Kidney (tissue), 14 donors: ENCODE measurements around the gene C6orf141. TPM values are rescaled to one million over a fixed set of nuclear protein-coding genes. Genes with fewer than 3 reads are reported as not detected.

Experiments
- DNase-seq, 5 donors: peaks; one replicate each; pipeline ENCODE4 v3.0.0-alpha.2; 2013 to 2020
- FAIRE-seq: peaks from 2 replicates; lab custom pipeline; 2012; peaks lifted over from hg19 to GRCh38; lab: Jason Lieb, UNC
- H3K27ac ChIP-seq, 2 donors: one replicate each; pipeline ENCODE4 v1.7.0; 2013; ENCODE audit warnings: low read depth in 2 of 2, low read length in 2 of 2, inconsistent platforms in 1 of 2
- H3K27me3 ChIP-seq: one replicate; pipeline ENCODE4 v1.7.1; 2013; ENCODE audit warnings: low read length, inconsistent platforms; ENCODE audit not compliant: control insufficient read depth, insufficient read depth
- H3K36me3 ChIP-seq, 3 donors: one replicate each; pipeline versions ENCODE4 v1.7.0 to v1.7.1; 2013; ENCODE audit warnings: low read length in 3 of 3, control low read depth in 1 of 3, inconsistent platforms in 1 of 3; ENCODE audit not compliant: insufficient read depth in 3 of 3, control insufficient read depth in 2 of 3
- H3K4me1 ChIP-seq, 3 donors: one replicate each; pipeline versions ENCODE4 v1.7.0 to v1.7.1; 2013; ENCODE audit warnings: low read length in 3 of 3, inconsistent platforms in 1 of 3, low read depth in 1 of 3; ENCODE audit not compliant: control insufficient read depth in 2 of 3, insufficient read depth in 2 of 3
- H3K4me3 ChIP-seq, 3 donors: one replicate each; pipeline versions ENCODE4 v1.7.0 to v1.8.1; 2013; ENCODE audit warnings: low read length in 3 of 3, control low read depth in 1 of 3, inconsistent platforms in 1 of 3
- H3K9ac ChIP-seq, 3 donors: one replicate each; pipeline versions ENCODE4 v1.7.0 to v1.7.1; 2013; ENCODE audit warnings: low read length in 3 of 3, control low read depth in 1 of 3, inconsistent platforms in 1 of 3
- H3K9me3 ChIP-seq, 3 donors: one replicate each; pipeline versions ENCODE4 v1.7.0 to v1.7.1; 2013; ENCODE audit warnings: low read length in 3 of 3, control low read depth in 1 of 3, inconsistent platforms in 1 of 3; ENCODE audit not compliant: control insufficient read depth in 2 of 3, insufficient read depth in 1 of 3
- intact Hi-C: fragments of 100-400 bp; cut with DNase I; formaldehyde crosslinking; loops from one replicate; pipeline ENCODE4 v1.11.1; 2022
- polyA plus RNA-seq: library from polyadenylated mRNA; stranded (reverse); fragments of 350-450 nt; fragmentation: Illumina TruSeq; extraction: RNeasy Lipid Tissue Mini Kit (QIAGEN cat#74804); gene quantifications from one replicate; pipeline ENCODE4 v1.2.3, GENCODE V29; 2014; ENCODE audit warnings: low read depth, low replicate concordance; ENCODE audit not compliant: insufficient read depth
- total RNA-seq: library from RNA; stranded (reverse); fragmentation: NEBNext Ultra II Directional; extraction: Animal tissue kit (Norgen Biotek cat#: 25700); gene quantifications from one replicate; pipeline ENCODE4 v1.2.1, GENCODE V29; 2021
- TF ChIP-seq, protein P1 (sequence below): IDR thresholded peaks from 3 replicates; pipeline ENCODE4 v1.5.1; 2012; ENCODE audit warnings: mild to moderate bottlenecking, moderate library complexity, borderline replicate concordance; ENCODE audit not compliant: insufficient read depth; ENCODE audit errors: extremely low read depth
- donor health status: control.
- donor health status: control.
- donor health status: control.
- donor health status: control.
- donor health status: control.
- donor health status: DM: yes; HTN: yes; CAD: no.
- donor health status: Normal renal cell carcinoma (clear cell type).

Gene C6orf141
- total and polyA plus RNA-seq, 2 donors from 2014 or later: 2.2 TPM; not detected in 1

DNA sequence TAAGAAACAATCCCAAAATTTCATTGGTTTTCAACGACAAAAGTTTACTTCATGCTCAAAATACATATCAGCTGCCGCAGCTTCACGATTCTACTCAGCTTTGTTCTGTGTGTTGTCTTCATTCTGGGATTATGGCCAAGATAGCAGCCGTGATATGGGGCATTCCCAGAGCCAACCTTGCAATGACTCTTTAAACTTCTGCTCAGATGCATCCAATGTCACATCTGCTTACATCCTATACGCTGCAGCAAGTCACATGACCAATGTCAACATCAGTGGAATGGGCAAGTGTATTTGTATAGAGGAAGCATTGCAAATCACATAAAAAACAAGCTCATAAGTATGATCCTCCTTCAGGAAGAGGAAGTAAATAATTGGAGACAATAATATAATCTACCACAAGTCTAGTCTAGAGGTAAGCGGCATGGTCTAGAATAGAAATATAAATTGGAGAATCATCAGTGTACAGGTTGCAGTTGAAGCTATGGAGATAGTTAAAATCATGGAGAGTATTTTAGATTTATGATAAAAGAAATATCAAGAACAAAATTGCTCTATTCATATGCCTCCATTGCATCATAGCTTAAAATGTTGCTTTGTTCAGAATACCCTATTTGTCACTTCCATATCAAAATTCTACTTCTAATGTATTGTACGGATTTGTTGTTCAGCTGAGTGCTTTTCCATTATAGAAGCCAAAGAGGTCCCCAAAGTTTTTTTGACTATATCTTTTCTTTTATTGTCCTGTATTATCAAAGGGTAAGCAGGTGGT, 7.2 kb upstream of the C6orf141 start:
- no peak overlapping the region for H3K9ac ChIP-seq
- DNase-seq (no peak), FAIRE-seq (no peak)
- no peaks in the 10 kb centered on the region for H3K9me3 ChIP-seq
- no peak overlapping the region for H3K4me3 ChIP-seq
- H3K36me3 ChIP-seq: no peaks in the 10 kb centered on the region
- no peaks in the 10 kb centered on the region for H3K27me3 ChIP-seq
- TF ChIP-seq, protein P1, sequence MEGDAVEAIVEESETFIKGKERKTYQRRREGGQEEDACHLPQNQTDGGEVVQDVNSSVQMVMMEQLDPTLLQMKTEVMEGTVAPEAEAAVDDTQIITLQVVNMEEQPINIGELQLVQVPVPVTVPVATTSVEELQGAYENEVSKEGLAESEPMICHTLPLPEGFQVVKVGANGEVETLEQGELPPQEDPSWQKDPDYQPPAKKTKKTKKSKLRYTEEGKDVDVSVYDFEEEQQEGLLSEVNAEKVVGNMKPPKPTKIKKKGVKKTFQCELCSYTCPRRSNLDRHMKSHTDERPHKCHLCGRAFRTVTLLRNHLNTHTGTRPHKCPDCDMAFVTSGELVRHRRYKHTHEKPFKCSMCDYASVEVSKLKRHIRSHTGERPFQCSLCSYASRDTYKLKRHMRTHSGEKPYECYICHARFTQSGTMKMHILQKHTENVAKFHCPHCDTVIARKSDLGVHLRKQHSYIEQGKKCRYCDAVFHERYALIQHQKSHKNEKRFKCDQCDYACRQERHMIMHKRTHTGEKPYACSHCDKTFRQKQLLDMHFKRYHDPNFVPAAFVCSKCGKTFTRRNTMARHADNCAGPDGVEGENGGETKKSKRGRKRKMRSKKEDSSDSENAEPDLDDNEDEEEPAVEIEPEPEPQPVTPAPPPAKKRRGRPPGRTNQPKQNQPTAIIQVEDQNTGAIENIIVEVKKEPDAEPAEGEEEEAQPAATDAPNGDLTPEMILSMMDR: no peak
- no peak overlapping the region for H3K27ac ChIP-seq
- intact Hi-C loops: no loop called here
- no peaks in the 10 kb centered on the region for H3K4me1 ChIP-seq

DNA sequence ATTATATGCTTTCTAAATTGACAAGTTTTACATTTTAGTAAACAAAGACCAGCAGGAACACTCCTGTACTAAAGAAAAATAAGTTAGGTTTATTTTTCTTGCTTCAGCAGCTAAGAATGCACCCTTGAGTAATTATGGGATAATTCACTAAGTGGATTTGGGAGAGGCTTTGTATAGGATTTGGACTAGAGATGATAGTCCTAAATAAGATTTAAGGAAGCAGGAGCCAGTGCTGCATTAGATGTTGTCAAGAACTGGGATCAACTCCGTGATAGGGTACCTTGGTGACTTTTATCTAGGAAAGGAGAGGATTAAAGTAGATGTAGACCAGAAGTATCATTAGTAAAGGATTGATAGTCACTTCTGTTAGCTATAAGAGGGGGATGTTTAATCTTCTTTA, 4.1 kb upstream of the C6orf141 start:
- no peak overlapping the region for H3K9ac ChIP-seq

DNA sequence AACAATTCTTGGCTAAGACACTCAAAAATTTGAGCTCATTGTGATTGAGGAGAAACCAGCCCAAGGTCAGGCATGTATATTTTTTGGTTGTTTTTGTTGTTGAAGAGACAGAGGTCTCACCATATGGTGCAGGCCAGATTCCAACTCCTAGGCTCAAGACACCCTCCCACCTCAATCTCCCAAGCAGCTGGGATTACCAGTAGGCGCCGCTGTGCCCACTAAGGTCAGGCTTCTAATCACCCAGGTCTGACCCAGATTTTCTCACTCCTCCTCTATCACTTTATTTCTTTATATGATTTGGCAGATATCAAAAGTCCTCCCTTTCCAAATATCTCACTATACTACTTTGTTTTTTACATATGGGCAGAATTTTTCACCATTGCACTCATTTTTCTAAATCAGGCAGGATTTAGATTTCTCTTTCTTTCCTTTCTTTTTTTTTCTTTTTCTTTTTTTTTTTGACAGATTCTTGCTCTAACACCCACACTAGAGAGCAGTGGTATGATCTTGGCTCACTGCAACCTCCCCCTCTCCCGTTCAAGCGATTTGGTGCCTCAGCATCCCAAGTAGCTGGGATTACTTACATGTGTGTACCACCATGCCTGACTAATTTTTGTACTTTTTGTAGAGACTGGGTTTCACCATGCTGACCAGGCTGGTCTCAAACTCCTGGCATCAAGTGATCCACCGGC, 1.7 kb upstream of the C6orf141 start:
- H3K9ac ChIP-seq: no peak overlapping the region
- no peaks in the 10 kb centered on the region for H3K9me3 ChIP-seq
- H3K4me3 ChIP-seq: no peak overlapping the region
- FAIRE-seq (no peak), DNase-seq (no peak)
- TF ChIP-seq, protein P1: no peak
- H3K27ac ChIP-seq: no peak overlapping the region
- H3K36me3 ChIP-seq: no peaks in the 10 kb centered on the region
- intact Hi-C loops: no loop called here
- peaks cover 0 to 13% (median 0%) of the 10 kb centered on the region in 3 donors for H3K4me1 ChIP-seq
- peaks cover 12% of the 10 kb centered on the region for H3K27me3 ChIP-seq

More for the DNA sequence above, 4.1 kb upstream of the C6orf141 start:
- DNase-seq (no peak), FAIRE-seq (no peak)
- intact Hi-C loops: no loop called here
- Histone ChIP-seq H3K27ac (no peak overlapping the region), H3K27me3 (peaks cover 5% of the 10 kb centered on the region), H3K9me3 (no peaks in the 10 kb centered on the region), H3K36me3 (no peaks in the 10 kb centered on the region), H3K4me1 (peaks cover 0 to 13% (median 0%) of the 10 kb centered on the region in 3 donors), H3K4me3 (no peak overlapping the region)
- TF ChIP-seq, protein P1: no peak
